ENCODE results near the gene TMEM209.

TMEM209 gene

GRCh38 chr7:130139193-130139960 is 65.8 kb downstream of the TMEM209 start:
- Histone ChIP-seq H3K9ac (ENCODE audit: low read length in 5 of 5) (no peak overlapping the region), H3K36me3 (ENCODE audit: control insufficient read depth in 5 of 5, insufficient read depth in 5 of 5, low read length in 5 of 5) (peaks cover 6 to 34% (median 20%) of the 10 kb centered on the region in 5 donors), H3K4me1 (ENCODE audit: control insufficient read depth in 5 of 5, insufficient read depth in 5 of 5, low read length in 5 of 5) (peaks cover 2 to 29% (median 21%) of the 10 kb centered on the region in 5 donors), H3K9me3 (ENCODE audit: control insufficient read depth in 5 of 5, low read length in 5 of 5) (no peaks in the 10 kb centered on the region), H3K4me3 (ENCODE audit: low read depth in 1 of 5, low read length in 5 of 5) (no peak overlapping the region), H3K27me3 (ENCODE audit: control insufficient read depth in 5 of 5, insufficient read depth in 4 of 5, low read length in 5 of 5) (no peaks in the 10 kb centered on the region), H3K27ac (ENCODE audit: low read depth, low read length) (no peak overlapping the region)

- Histone ChIP-seq H3K36me3 (ENCODE audit: control insufficient read depth in 5 of 5, insufficient read depth in 5 of 5, low read length in 5 of 5) (peaks cover 10 to 54% (median 40%) of the 10 kb centered on the region in 5 donors), H3K9ac (ENCODE audit: low read length in 5 of 5) (no peak overlapping the region), H3K4me3 (ENCODE audit: low read depth in 1 of 5, low read length in 5 of 5) (no peak overlapping the region), H3K27ac (ENCODE audit: low read depth, low read length) (no peak overlapping the region), H3K9me3 (ENCODE audit: control insufficient read depth in 5 of 5, low read length in 5 of 5) (no peaks in the 10 kb centered on the region), H3K4me1 (ENCODE audit: control insufficient read depth in 5 of 5, insufficient read depth in 5 of 5, low read length in 5 of 5) (peaks cover 2 to 25% (median 21%) of the 10 kb centered on the region in 5 donors), H3K27me3 (ENCODE audit: control insufficient read depth in 5 of 5, insufficient read depth in 4 of 5, low read length in 5 of 5) (no peaks in the 10 kb centered on the region)
Measured at GRCh38 chr7:130137207-130137606, 68.0 kb downstream of the TMEM209 start.

- H3K27me3 ChIP-seq (ENCODE audit: control insufficient read depth in 5 of 5, insufficient read depth in 4 of 5, low read length in 5 of 5) = no peaks in the 10 kb centered on the region
- H3K4me3 ChIP-seq (ENCODE audit: low read depth in 1 of 5, low read length in 5 of 5) = no peak overlapping the region
- H3K36me3 ChIP-seq (ENCODE audit: control insufficient read depth in 5 of 5, insufficient read depth in 5 of 5, low read length in 5 of 5) = peaks cover 10 to 59% (median 43%) of the 10 kb centered on the region in 5 donors
- H3K9ac ChIP-seq (ENCODE audit: low read length in 5 of 5) = no peak overlapping the region
- no peaks in the 10 kb centered on the region for H3K9me3 ChIP-seq (ENCODE audit: control insufficient read depth in 5 of 5, low read length in 5 of 5)
- peaks cover under 1 to 20% (median 18%) of the 10 kb centered on the region in 5 donors for H3K4me1 ChIP-seq (ENCODE audit: control insufficient read depth in 5 of 5, insufficient read depth in 5 of 5, low read length in 5 of 5)
- no peak overlapping the region for H3K27ac ChIP-seq (ENCODE audit: low read depth, low read length)
Measured at GRCh38 chr7:130136579-130137167, 68.5 kb downstream of the TMEM209 start.

- Histone ChIP-seq H3K36me3 (ENCODE audit: control insufficient read depth in 5 of 5, insufficient read depth in 5 of 5, low read length in 5 of 5) (peaks cover 18 to 71% (median 54%) of the 10 kb centered on the region in 5 donors), H3K27ac (ENCODE audit: low read depth, low read length) (no peak overlapping the region), H3K27me3 (ENCODE audit: control insufficient read depth in 5 of 5, insufficient read depth in 4 of 5, low read length in 5 of 5) (no peaks in the 10 kb centered on the region), H3K4me1 (ENCODE audit: control insufficient read depth in 5 of 5, insufficient read depth in 5 of 5, low read length in 5 of 5) (peaks cover 0 to 8% (median 7%) of the 10 kb centered on the region in 5 donors), H3K4me3 (ENCODE audit: low read depth in 1 of 5, low read length in 5 of 5) (no peak overlapping the region), H3K9me3 (ENCODE audit: control insufficient read depth in 5 of 5, low read length in 5 of 5) (no peaks in the 10 kb centered on the region), H3K9ac (ENCODE audit: low read length in 5 of 5) (no peak overlapping the region)
Measured at GRCh38 chr7:130135208-130136205, 69.7 kb downstream of the TMEM209 start.

- H3K27ac ChIP-seq (ENCODE audit: low read depth, low read length) = no peak overlapping the region
- H3K4me3 ChIP-seq (ENCODE audit: low read depth in 1 of 5, low read length in 5 of 5) = no peak overlapping the region
- H3K27me3 ChIP-seq (ENCODE audit: control insufficient read depth in 5 of 5, insufficient read depth in 4 of 5, low read length in 5 of 5) = no peaks in the 10 kb centered on the region
- no peaks in the 10 kb centered on the region for H3K9me3 ChIP-seq (ENCODE audit: control insufficient read depth in 5 of 5, low read length in 5 of 5)
- H3K36me3 ChIP-seq (ENCODE audit: control insufficient read depth in 5 of 5, insufficient read depth in 5 of 5, low read length in 5 of 5) = peaks cover 18 to 74% (median 58%) of the 10 kb centered on the region in 5 donors
- H3K4me1 ChIP-seq (ENCODE audit: control insufficient read depth in 5 of 5, insufficient read depth in 5 of 5, low read length in 5 of 5) = peaks cover 0 to under 1% (median 0%) of the 10 kb centered on the region in 5 donors
- no peak overlapping the region for H3K9ac ChIP-seq (ENCODE audit: low read length in 5 of 5)
Measured at GRCh38 chr7:130134726-130135125, 70.5 kb downstream of the TMEM209 start.

- no peak overlapping the region for H3K4me3 ChIP-seq (ENCODE audit: low read depth in 1 of 5, low read length in 5 of 5)
- H3K27me3 ChIP-seq (ENCODE audit: control insufficient read depth in 5 of 5, insufficient read depth in 4 of 5, low read length in 5 of 5) = no peaks in the 10 kb centered on the region
- H3K36me3 ChIP-seq (ENCODE audit: control insufficient read depth in 5 of 5, insufficient read depth in 5 of 5, low read length in 5 of 5) = peaks cover 18 to 76% (median 59%) of the 10 kb centered on the region in 5 donors
- H3K27ac ChIP-seq (ENCODE audit: low read depth, low read length) = no peak overlapping the region
- H3K9me3 ChIP-seq (ENCODE audit: control insufficient read depth in 5 of 5, low read length in 5 of 5) = no peaks in the 10 kb centered on the region
- peaks cover 0 to 3% (median 1%) of the 10 kb centered on the region in 5 donors for H3K4me1 ChIP-seq (ENCODE audit: control insufficient read depth in 5 of 5, insufficient read depth in 5 of 5, low read length in 5 of 5)
- H3K9ac ChIP-seq (ENCODE audit: low read length in 5 of 5) = no peak overlapping the region
Measured at GRCh38 chr7:130134106-130134636, 71.0 kb downstream of the TMEM209 start.

- no peaks in the 10 kb centered on the region for H3K27me3 ChIP-seq (ENCODE audit: control insufficient read depth in 5 of 5, insufficient read depth in 4 of 5, low read length in 5 of 5)
- H3K9me3 ChIP-seq (ENCODE audit: control insufficient read depth in 5 of 5, low read length in 5 of 5) = no peaks in the 10 kb centered on the region
- H3K36me3 ChIP-seq (ENCODE audit: control insufficient read depth in 5 of 5, insufficient read depth in 5 of 5, low read length in 5 of 5) = peaks cover 18 to 77% (median 59%) of the 10 kb centered on the region in 5 donors
- no peak overlapping the region for H3K4me3 ChIP-seq (ENCODE audit: low read depth in 1 of 5, low read length in 5 of 5)
- peaks cover 0 to 9% (median 4%) of the 10 kb centered on the region in 5 donors for H3K4me1 ChIP-seq (ENCODE audit: control insufficient read depth in 5 of 5, insufficient read depth in 5 of 5, low read length in 5 of 5)
- H3K27ac ChIP-seq (ENCODE audit: low read depth, low read length) = no peak overlapping the region
- no peak overlapping the region for H3K9ac ChIP-seq (ENCODE audit: low read length in 5 of 5)
Measured at GRCh38 chr7:130133029-130133782, 72.0 kb downstream of the TMEM209 start.

GRCh38 chr7:130131964-130132875 is 73.0 kb downstream of the TMEM209 start:
- Histone ChIP-seq H3K4me1 (ENCODE audit: control insufficient read depth in 5 of 5, insufficient read depth in 5 of 5, low read length in 5 of 5) (peaks cover 0 to 19% (median 11%) of the 10 kb centered on the region in 5 donors), H3K27ac (ENCODE audit: low read depth, low read length) (no peak overlapping the region), H3K36me3 (ENCODE audit: control insufficient read depth in 5 of 5, insufficient read depth in 5 of 5, low read length in 5 of 5) (peaks cover 18 to 76% (median 59%) of the 10 kb centered on the region in 5 donors), H3K27me3 (ENCODE audit: control insufficient read depth in 5 of 5, insufficient read depth in 4 of 5, low read length in 5 of 5) (no peaks in the 10 kb centered on the region), H3K4me3 (ENCODE audit: low read depth in 1 of 5, low read length in 5 of 5) (no peak overlapping the region), H3K9me3 (ENCODE audit: control insufficient read depth in 5 of 5, low read length in 5 of 5) (no peaks in the 10 kb centered on the region), H3K9ac (ENCODE audit: low read length in 5 of 5) (no peak overlapping the region)
